Duodenal mucosa (tissue), 2 donors: ENCODE measurements around the gene LSG1.

ENCODE experiments used
- H3K27ac ChIP-seq: one replicate; pipeline ENCODE4 v1.7.0; 2013; ENCODE audit warnings: low read depth, low read length
- H3K27me3 ChIP-seq, 2 donors: one replicate each; pipeline ENCODE4 v1.7.0; 2013; ENCODE audit warnings: low read length in 2 of 2, control low read depth in 1 of 2; ENCODE audit not compliant: insufficient read depth in 2 of 2, control insufficient read depth in 1 of 2
- H3K36me3 ChIP-seq, 2 donors: one replicate each; pipeline ENCODE4 v1.7.0; 2013; ENCODE audit warnings: low read length in 2 of 2, control low read depth in 1 of 2; ENCODE audit not compliant: insufficient read depth in 2 of 2, control insufficient read depth in 1 of 2
- H3K4me1 ChIP-seq, 2 donors: one replicate each; pipeline ENCODE4 v1.7.0; 2013; ENCODE audit warnings: low read length in 2 of 2, control low read depth in 1 of 2; ENCODE audit not compliant: insufficient read depth in 2 of 2, control insufficient read depth in 1 of 2
- H3K4me3 ChIP-seq, 2 donors: one replicate each; pipeline ENCODE4 v1.7.0; 2013; ENCODE audit warnings: low read length in 2 of 2, low read depth in 1 of 2
- H3K9ac ChIP-seq, 2 donors: one replicate each; pipeline ENCODE4 v1.7.0; 2013; ENCODE audit warnings: low read length in 2 of 2, low read depth in 1 of 2
- H3K9me3 ChIP-seq, 2 donors: one replicate each; pipeline ENCODE4 v1.7.0; 2013; ENCODE audit warnings: low read length in 2 of 2, control low read depth in 1 of 2; ENCODE audit not compliant: control insufficient read depth in 1 of 2

The LSG1 gene

DNA sequence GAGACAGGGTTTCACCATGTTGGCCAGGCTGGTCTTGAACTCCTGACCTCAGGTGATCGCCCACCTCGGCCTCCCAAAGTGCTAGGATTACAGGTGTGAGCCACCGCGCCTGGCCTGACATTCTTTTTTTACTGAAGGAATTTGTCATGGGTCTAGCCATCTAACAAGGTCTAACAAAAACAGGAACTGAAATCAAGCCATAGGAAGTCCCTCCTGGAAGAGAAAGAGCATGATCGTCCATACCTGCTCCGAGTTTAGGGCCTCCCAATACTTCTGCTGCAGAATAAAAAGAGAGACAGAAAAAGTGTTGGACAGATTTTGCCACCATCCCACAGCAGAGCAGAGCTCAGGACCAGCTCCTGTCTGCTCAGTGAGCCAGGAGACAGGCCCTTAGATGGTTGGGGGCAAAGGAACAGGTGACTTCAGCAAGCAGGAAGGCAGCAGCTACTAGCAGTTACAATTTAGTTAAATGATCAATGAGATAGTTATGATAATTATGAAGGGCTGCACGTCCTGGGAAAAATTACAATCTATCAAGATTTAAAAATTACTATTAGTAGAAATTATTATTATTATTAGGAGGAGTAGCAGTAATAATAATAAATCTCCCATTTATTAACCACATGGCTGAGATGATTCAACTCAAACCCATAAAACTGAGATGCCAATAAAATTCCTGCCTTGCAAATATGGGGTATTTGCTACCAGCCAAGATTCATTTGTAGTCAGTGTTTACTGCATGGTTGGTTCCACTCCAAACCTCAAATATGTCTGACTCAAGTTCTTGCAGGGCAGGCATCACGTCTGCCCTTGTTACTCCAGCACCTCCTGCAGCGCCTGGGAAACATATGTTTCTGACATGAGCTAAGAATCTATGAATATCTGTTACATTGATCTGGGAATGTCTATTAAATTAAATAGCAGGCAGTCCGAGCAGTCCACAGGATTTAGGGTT lies 78.9 kb downstream of the LSG1 start:
- no peaks in the 10 kb centered on the region for H3K27me3 ChIP-seq
- H3K27ac ChIP-seq: peak overlapping the region; percentile 10
- H3K9me3 ChIP-seq: no peaks in the 10 kb centered on the region
- peaks cover 2 to 4% of the 10 kb centered on the region in 2 donors for H3K36me3 ChIP-seq
- H3K4me1 ChIP-seq: no peaks in the 10 kb centered on the region
- H3K9ac ChIP-seq: no peak overlapping the region
- no peak overlapping the region for H3K4me3 ChIP-seq
